ENCODE measurements around the gene SMARCD1. TPM values are rescaled to one million over a fixed set of nuclear protein-coding genes. Genes with fewer than 3 reads are reported as not detected.

The SMARCD1 gene
- polyA plus RNA-seq, 3 donors = 157 to 185 (median 168) TPM

- DNase-seq (ENCODE audit: low read depth in 3 of 3, low spot score in 2 of 3) = no peak
Observed at GRCh38 chr12:50056639-50056976, 28.5 kb upstream of the SMARCD1 start.

- DNase-seq (ENCODE audit: low read depth in 3 of 3, low spot score in 2 of 3) = no peak
Observed at GRCh38 chr12:50057000-50057841, 27.9 kb upstream of the SMARCD1 start, which contains the start of gene ASIC1. ASIC1 (plus strand) TSS chr12:50057596; CDS start chr12:50058767, 1,171 bp downstream.

GRCh38 chr12:50057896-50058670 lies 27.1 kb upstream of the SMARCD1 start:
- DNase-seq (ENCODE audit: low read depth in 3 of 3, low spot score in 2 of 3) = no peak

DNA sequence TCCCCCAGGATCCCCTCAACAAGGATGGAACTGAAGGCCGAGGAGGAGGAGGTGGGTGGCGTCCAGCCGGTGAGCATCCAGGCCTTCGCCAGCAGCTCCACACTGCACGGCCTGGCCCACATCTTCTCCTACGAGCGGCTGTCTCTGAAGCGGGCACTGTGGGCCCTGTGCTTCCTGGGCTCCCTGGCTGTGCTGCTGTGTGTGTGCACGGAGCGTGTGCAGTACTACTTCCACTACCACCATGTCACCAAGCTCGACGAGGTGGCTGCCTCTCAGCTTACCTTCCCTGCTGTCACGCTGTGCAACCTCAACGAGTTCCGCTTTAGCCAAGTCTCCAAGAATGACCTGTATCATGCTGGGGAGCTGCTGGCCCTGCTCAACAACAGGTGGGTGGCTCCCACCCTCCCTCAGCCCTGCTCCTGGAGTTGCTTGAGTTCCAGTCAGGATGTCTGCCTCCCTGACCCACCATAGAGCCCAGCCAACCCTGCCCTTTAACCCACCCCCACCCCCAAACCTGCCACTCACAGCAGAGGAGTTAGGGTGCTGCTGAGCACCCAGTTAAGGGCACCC lies 26.3 kb upstream of the SMARCD1 start:
- no peak for DNase-seq (ENCODE audit: low read depth in 3 of 3, low spot score in 2 of 3)

GRCh38 chr12:50059440-50060119 lies 25.6 kb upstream of the SMARCD1 start:
- DNase-seq (ENCODE audit: low read depth in 3 of 3, low spot score in 2 of 3) = no peak

DNA sequence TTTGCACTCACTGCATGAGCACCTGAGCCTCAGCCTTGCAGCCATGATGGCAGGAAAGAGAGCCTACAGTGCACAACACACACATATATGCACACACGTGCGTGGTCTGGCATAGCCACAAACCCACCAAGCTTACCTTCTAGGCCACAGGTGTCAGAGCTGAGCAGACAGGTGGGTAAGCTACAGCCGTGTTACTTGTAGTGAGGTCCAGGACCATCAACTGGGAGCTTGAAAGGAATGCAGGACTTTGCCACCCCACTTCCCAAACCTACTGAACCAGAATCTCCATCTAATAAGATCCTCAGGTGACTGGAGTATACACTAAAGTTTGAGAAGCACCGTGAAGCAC lies 25.0 kb upstream of the SMARCD1 start:
- DNase-seq (ENCODE audit: low read depth in 3 of 3, low spot score in 2 of 3) = no peak

DNA sequence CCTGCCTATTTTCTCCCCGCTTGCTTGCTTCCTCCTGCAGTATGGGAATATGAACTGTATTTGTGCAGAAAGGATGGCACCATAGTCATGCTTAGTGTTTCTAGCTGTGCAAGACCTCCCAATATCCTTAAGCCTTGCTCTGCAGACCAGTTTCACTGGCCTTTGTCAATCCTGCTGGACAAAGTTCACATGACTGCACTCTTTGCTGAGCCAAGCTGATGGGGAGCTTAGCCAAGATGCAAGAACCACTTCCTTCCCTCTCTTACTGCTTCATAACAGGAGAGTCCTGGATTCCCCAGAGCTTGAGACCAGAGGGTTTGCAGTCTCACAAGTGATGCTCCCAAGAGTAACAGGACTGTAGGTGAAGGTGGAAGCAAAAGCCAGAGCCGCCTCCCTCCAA lies 24.0 kb upstream of the SMARCD1 start:
- no peak for DNase-seq (ENCODE audit: low read depth in 3 of 3, low spot score in 2 of 3)

GRCh38 chr12:50061946-50062686 lies 23.0 kb upstream of the SMARCD1 start:
- no peak for DNase-seq (ENCODE audit: low read depth in 3 of 3, low spot score in 2 of 3)

DNA sequence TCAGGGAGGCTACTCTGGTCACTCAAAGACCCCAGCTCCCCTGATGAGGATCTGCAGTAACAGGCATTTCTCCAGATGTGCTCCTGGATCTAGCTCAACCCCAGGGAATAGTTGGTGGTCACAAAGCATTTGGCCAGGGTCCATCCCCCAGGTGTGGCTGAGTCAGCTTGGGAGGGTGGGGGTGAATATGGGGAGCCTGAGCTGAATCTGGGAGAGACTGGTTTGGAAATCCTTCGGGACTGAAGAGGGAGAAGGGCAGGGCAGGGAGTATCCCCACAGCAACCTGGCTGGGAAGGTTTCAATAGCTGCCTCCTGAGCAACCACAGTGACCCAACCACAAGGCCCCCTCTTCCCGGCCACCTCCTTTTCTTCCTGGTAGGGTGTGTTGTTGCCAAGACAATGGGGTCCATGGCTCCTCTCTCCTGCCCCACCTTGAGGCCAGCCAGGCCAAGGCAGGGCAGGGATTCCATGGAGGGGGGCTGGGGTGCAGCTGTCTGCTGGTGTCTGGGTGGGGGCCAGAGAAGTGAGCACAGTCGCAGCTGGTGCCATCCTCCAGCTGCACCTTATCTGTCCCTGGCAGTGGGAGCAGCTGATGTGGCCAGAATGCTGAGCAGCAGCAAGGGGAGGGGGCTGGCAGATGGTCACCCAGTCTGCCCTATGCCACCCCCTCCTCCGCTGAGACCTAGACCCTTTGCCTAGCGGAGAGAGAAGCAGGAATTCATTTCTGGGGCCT lies 22.2 kb upstream of the SMARCD1 start:
- no peak for DNase-seq (ENCODE audit: low read depth in 3 of 3, low spot score in 2 of 3)

GRCh38 chr12:50065726-50066310 lies 19.3 kb upstream of the SMARCD1 start:
- no peak for DNase-seq (ENCODE audit: low read depth in 3 of 3, low spot score in 2 of 3)

DNA sequence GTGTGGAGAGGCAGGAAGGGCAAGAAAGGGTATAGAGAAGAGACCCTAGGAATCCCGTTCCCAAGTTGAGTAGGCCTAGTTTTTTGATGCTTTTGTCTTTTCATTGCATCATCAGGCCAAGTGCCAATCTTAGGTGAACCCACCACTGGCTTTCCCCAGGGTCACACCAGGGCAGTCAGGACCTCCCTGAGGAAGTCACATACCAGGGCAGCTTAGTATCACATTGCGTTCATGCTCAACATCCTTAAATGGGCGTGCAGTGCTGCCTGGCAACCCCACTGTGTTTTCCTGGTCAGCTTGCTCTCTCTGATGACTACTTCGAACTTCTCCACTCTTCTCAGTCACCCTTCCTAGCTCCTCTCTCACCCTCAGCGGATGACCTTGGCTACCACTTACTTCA lies 18.7 kb upstream of the SMARCD1 start:
- no peak for DNase-seq (ENCODE audit: low read depth in 3 of 3, low spot score in 2 of 3)

DNA sequence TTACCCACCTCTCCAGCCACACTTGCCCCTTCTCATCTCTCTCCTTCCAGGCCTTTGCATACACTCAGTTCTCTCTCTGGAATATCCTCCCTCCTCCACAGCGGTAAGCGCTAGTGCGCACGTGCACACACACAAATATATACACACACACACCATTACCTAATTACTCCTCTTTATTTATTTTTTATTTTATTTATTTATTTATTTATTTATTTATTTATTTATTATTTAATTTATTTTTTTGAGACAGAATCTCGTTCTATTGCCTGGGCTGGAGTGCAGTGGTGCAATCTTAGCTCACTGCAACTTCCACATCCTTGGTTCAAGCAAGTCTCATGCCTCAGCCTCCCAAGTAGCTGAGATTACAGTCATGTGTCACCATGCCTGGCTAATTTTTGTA lies 16.1 kb upstream of the SMARCD1 start:
- DNase-seq (ENCODE audit: low read depth in 3 of 3, low spot score in 2 of 3) = no peak

DNA sequence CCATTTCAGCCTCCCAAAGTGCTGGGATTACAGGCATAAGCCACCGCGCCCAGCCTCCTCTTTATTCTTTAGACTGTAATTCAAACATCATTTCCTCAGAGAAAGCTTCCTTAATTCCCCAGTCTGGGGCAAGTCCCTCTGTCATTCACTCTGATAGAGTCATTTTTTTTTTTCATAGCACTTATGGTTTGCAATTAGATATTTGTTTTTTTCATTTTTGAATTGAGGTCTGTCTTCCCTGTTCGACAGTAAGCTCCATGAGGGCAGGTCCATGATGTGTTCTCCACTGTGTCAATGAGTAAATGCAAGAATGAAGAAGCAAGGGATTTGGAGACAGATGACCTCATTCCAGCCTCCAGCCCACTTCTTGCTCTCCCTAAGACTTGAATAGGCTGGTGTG lies 15.6 kb upstream of the SMARCD1 start:
- no peak for DNase-seq (ENCODE audit: low read depth in 3 of 3, low spot score in 2 of 3)

DNA sequence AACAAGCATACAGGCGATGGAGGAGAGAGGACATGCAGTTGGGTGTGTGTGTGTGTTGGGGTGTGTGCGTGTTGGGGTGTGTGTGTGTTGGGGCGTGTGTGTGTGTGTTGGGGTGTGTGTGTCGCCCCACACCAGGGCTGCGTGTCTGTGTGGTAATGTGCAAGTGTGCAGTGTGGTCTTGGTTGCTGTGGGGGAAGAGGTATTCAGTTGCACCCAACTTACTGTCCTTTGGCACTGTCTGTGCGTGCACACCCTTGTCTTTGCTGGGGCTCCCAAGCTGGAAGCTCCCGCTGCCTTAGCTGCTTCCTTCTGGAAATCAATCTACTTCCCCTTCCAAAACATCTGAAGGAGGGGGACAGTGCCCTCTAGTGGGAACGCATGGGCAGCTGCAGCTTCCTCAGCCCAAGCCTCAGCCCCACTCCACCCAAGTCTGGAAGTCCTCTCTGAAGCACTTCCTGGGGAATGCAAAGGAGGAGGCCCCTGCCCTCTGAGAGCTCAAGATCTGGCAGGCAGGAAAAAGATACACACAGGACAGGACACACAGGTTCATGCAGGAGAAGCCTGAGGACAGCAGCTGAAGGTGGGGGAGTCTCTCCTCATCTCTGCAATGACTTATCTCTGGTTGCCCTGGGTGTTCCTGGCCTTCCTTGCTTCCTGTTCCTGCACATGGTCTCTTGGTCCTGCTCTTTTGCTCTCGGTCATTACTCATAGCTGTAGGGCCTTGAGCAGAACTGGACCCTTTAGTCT lies 14.7 kb upstream of the SMARCD1 start:
- DNase-seq (ENCODE audit: low read depth in 3 of 3, low spot score in 2 of 3) = no peak

DNA sequence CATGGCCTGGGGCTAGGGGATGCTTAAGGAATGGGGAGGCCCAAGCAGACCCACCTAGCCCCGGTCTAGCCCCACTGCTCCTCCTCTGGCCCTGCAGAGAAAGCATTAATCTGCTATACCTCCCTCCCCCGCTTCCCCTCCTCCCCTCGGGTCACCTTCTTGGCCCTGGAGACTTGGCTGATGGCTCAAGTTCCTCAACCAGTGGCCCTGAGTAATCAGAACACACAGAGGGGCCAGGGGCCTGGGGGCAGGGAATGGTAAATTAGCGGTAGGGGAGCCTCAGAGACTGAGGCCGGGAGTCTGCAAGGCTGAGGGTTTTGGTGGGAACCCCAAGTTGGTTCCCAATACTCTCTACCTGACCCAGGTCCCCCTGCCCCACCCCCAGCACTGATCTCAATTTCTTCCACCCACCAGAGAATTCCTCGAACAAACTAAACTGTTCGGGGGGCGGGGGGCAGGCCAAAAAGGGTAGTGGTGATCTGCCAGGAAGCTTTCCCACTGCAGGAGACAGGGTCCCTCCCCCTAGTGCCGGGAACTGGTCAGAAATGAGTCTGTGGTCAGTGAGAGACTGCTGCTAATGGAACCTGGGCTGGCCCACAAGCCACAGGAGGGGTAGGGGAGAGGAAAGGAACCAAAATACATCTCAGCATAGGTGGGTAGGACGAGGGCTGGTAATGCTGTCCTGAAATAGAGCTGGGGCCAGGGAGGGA lies 12.8 kb upstream of the SMARCD1 start:
- no peak for DNase-seq (ENCODE audit: low read depth in 3 of 3, low spot score in 2 of 3)

DNA sequence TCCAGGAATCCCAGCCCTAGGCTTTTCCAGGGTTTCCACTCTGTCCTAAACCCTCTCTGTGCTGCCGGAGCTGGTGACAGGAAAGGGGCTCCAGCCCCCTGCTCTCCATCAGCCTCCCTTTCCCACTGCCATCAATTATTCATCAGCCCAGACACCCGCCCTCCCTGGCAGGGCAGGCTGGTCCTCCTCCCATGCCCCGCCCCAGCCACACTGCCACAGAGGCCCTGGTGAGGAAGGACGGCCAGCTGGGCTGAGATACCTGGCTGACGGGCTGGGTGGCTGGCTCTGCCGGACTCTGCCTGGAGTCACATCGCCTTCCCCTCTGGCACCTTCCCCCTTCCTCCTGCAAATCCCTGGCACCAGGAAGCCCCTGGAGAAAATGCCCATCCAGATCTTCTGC lies 11.9 kb upstream of the SMARCD1 start:
- no peak for DNase-seq (ENCODE audit: low read depth in 3 of 3, low spot score in 2 of 3)

DNA sequence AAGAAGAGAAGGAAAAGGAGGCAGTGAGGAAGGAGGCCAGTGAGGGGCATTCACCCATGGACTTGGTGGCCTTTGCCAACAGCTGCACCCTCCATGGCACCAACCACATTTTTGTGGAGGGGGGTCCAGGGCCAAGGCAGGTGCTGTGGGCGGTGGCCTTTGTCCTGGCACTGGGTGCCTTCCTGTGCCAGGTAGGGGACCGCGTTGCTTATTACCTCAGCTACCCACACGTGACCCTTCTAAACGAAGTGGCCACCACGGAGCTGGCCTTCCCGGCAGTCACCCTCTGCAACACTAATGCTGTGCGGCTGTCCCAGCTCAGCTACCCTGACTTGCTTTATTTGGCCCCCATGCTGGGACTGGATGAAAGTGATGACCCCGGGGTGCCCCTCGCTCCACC lies 11.4 kb upstream of the SMARCD1 start:
- no peak for DNase-seq (ENCODE audit: low read depth in 3 of 3, low spot score in 2 of 3)
